ENCODE results near the gene AP5Z1. TPM values are rescaled to one million over a fixed set of nuclear protein-coding genes. Genes with fewer than 3 reads are reported as not detected.

Gene AP5Z1
- total RNA-seq, 1 donor from 2014 or later = 59.7 TPM

GRCh38 chr7:4835398-4836205 is 60.2 kb downstream of the AP5Z1 start:
- peaks cover 4% of the 10 kb centered on the region for H3K4me1 Mint-ChIP-seq (ENCODE audit: low read depth)
- no peak overlapping the region for H3K27ac Mint-ChIP-seq (ENCODE audit: unreplicated experiment)
- H3K36me3 Mint-ChIP-seq (ENCODE audit: low read depth) = no peaks in the 10 kb centered on the region
- H3K4me3 Mint-ChIP-seq (ENCODE audit: unreplicated experiment) = no peak overlapping the region
- peaks cover 3% of the 10 kb centered on the region for H3K27me3 Mint-ChIP-seq (ENCODE audit: low read depth)
- DNase-seq (ENCODE audit: low spot score) = no peak
- TF ChIP-seq, protein P1, sequence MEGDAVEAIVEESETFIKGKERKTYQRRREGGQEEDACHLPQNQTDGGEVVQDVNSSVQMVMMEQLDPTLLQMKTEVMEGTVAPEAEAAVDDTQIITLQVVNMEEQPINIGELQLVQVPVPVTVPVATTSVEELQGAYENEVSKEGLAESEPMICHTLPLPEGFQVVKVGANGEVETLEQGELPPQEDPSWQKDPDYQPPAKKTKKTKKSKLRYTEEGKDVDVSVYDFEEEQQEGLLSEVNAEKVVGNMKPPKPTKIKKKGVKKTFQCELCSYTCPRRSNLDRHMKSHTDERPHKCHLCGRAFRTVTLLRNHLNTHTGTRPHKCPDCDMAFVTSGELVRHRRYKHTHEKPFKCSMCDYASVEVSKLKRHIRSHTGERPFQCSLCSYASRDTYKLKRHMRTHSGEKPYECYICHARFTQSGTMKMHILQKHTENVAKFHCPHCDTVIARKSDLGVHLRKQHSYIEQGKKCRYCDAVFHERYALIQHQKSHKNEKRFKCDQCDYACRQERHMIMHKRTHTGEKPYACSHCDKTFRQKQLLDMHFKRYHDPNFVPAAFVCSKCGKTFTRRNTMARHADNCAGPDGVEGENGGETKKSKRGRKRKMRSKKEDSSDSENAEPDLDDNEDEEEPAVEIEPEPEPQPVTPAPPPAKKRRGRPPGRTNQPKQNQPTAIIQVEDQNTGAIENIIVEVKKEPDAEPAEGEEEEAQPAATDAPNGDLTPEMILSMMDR (IDR thresholded peaks at IDR 0.05) = no peak
- H3K9me3 Mint-ChIP-seq (ENCODE audit: low read depth) = no peaks in the 10 kb centered on the region

DNA sequence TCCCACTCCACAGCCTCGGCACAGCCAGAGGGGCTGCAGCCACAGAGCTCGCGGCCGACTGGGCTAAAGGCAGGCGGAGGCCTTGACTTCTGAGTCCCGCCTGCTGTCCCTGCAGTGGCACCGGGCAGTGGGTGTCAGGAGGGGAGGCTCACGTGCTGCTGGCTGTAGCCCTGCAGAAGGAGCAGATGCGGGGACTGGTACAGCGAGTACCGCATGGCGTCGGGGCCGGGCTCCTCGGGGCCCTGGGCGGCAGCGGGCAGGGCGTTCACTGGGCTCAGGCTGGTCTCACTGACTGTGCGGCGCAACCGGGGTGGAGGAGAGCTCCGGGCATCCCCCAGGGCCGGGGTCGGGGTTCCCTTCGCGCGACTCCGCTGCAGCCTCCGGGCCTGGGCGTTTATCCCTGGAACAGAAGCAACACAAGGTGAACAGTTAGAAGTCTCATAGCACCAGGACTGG is 60.8 kb downstream of the AP5Z1 start:
- DNase-seq (ENCODE audit: low spot score) = no peak
- Mint-ChIP-seq H3K4me1 (ENCODE audit: low read depth) (peaks cover 4% of the 10 kb centered on the region), H3K4me3 (ENCODE audit: unreplicated experiment) (no peak overlapping the region)

DNA sequence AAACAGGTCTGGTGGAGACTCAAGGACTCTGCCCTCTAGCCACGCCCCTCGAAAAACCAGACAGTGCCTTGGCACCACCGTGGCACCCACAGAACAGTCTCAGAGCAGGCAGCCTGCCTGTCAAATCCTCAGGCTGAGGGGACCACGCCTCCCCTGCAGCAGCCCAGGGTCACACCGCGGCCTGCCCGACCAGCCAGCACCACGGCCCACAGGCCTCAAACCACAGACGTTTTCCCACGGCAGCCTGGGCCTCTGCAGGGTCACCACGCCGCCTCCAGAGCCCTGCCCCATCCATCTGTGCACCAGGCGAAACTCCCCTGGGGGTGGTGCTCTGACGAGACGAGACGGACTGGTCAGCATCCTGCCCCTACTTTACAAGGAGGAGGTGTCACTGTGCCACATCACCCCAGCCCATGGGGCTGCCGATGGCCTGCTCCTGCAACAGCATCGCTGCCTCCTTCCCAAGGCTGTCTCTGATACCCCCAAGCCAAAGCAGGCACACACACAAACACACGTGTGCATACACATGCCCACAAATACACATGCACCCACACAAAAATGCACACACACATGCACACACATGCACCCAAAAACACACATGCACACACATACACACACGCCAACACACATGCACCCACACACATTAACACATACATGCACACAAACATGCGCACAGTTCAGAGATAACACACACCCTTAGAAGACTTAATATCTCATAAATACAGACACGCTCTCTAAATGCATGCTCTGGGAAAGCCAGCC is 61.8 kb downstream of the AP5Z1 start:
- Mint-ChIP-seq H3K27ac (ENCODE audit: unreplicated experiment) (no peak overlapping the region), H3K4me3 (ENCODE audit: unreplicated experiment) (no peak overlapping the region), H3K9me3 (ENCODE audit: low read depth) (no peaks in the 10 kb centered on the region), H3K4me1 (ENCODE audit: low read depth) (peaks cover 4% of the 10 kb centered on the region), H3K27me3 (ENCODE audit: low read depth) (peaks cover 3% of the 10 kb centered on the region), H3K36me3 (ENCODE audit: low read depth) (no peaks in the 10 kb centered on the region)
- peak; percentile 75 for DNase-seq (ENCODE audit: low spot score)
- TF ChIP-seq, protein P1 (IDR thresholded peaks at IDR 0.05) = no peak

More for the DNA sequence above, 60.8 kb downstream of the AP5Z1 start:
- Mint-ChIP-seq H3K27me3 (ENCODE audit: low read depth) (peaks cover 3% of the 10 kb centered on the region), H3K36me3 (ENCODE audit: low read depth) (no peaks in the 10 kb centered on the region), H3K27ac (ENCODE audit: unreplicated experiment) (no peak overlapping the region), H3K9me3 (ENCODE audit: low read depth) (no peaks in the 10 kb centered on the region)
- TF ChIP-seq, protein P1 (IDR thresholded peaks at IDR 0.05) = no peak

DNA sequence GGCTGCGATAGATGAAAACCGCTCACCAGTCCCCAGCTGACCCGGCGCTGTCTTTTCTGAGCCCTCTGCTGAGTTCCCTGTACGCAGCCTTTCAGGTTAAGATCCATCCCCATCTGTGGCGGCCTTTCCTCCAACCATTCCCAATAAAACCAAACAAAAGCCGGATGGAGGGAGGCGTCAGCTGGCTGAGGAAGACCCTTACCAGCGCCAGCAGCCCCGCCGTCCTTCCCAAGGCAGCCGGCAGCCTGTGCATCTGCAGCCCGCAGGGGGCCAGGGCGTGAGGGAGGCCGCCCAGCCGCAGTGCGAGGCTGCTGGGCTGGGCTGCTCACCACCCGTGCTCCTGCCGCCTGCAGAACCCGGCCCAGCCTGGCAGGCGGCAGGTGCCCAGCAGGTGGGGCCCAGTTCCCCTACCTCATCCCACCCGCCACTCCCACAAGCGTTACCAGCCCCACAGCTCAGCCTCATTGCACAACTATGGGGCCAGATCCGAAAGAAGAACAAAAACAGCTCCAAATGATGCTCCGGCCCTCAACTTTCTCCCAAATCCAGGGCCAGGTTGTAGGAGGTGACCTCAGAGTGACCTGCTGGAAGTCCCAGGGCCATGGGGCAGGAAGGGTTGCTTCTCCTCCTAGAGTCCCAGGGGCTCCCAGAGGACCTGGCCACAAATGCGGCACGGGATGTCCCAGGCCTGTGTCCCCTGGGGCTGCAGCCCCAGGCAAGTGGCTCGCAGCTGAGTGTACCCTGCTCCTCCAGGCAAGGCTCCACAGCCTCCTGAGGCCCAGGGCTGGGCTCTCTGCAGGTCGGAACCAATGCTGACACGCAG is 62.6 kb downstream of the AP5Z1 start:
- H3K9me3 Mint-ChIP-seq (ENCODE audit: low read depth) = no peaks in the 10 kb centered on the region
- no peak overlapping the region for H3K4me3 Mint-ChIP-seq (ENCODE audit: unreplicated experiment)
- H3K36me3 Mint-ChIP-seq (ENCODE audit: low read depth) = no peaks in the 10 kb centered on the region
- H3K27me3 Mint-ChIP-seq (ENCODE audit: low read depth) = peaks cover 3% of the 10 kb centered on the region
- TF ChIP-seq, protein P1 (IDR thresholded peaks at IDR 0.05) = no peak
- peaks cover 9% of the 10 kb centered on the region for H3K4me1 Mint-ChIP-seq (ENCODE audit: low read depth)
- H3K27ac Mint-ChIP-seq (ENCODE audit: unreplicated experiment) = no peak overlapping the region
- peak; percentile 55 for DNase-seq (ENCODE audit: low spot score)
